ENCODE measurements around the gene CDH23. TPM values are rescaled to one million over a fixed set of nuclear protein-coding genes. Genes with fewer than 3 reads are reported as not detected.
A peak's percentile ranks its signal among the peaks of the same experiment; 100 is the strongest.

The CDH23 gene
- total RNA-seq, 1 experiment from 2014 or later = 0.02 TPM

DNA sequence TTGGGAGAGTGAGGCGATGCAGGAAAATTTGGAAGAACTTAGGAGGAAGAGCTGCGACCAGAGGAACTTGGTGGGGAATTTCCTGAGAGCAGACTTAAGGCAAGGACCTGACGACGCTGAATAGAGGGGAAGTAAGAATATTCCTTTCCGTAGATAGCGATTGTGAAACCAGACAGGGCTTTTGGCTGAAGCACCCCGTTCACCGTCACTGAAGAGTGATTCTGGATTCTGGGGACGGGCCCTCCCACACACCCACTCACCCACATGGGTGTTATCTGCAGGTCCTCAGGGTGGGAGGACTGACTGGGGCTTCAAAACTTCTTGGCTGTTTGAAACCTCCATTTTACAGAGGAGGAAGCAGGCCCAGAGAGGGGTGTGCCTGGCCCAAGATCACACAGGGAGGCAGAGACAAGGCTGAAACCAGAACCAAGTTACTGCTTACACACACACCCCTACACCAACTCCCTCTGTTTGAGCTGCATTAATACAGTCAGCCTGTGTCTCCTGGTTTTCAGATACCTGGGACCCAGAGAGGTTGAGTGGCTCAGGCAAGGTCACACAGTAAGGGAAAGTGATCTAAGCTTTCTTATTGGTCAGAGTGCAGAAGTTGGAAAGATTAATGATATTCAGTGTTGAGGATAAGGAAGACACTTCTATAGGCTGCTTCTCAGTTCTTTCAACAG, 37.2 kb upstream of the CDH23 start:
- H3K27me3 Mint-ChIP-seq (ENCODE audit: insufficient read depth, unreplicated experiment) = no peaks in the 10 kb centered on the region
- POLR2A ChIA-PET = interaction anchor here (0.8 to 2.9 kb wide), 3 partner anchors 10 to 40 kb away, joined by 3 to 17 read pairs (median 3); no protein-coding TSS in a partner anchor
- intact Hi-C loops (cut with micrococcal nuclease) = no loop called here
- H3K36me3 Mint-ChIP-seq (ENCODE audit: insufficient read depth, unreplicated experiment) = no peaks in the 10 kb centered on the region
- CTCF ChIA-PET = interaction anchor here (1.2 to 1.7 kb wide), 2 partner anchors 25 to 31 kb away, joined by 3 to 4 read pairs; no protein-coding TSS in a partner anchor
- no peaks in the 10 kb centered on the region for H3K9me3 Mint-ChIP-seq (ENCODE audit: unreplicated experiment)
- no peak for DNase-seq (ENCODE audit: unreplicated experiment)
- H3K27ac Mint-ChIP-seq (ENCODE audit: low read depth, unreplicated experiment) = no peak overlapping the region
- no TSS peak for BruUV-seq (replicated peaks)
- TF ChIP-seq, protein P1, sequence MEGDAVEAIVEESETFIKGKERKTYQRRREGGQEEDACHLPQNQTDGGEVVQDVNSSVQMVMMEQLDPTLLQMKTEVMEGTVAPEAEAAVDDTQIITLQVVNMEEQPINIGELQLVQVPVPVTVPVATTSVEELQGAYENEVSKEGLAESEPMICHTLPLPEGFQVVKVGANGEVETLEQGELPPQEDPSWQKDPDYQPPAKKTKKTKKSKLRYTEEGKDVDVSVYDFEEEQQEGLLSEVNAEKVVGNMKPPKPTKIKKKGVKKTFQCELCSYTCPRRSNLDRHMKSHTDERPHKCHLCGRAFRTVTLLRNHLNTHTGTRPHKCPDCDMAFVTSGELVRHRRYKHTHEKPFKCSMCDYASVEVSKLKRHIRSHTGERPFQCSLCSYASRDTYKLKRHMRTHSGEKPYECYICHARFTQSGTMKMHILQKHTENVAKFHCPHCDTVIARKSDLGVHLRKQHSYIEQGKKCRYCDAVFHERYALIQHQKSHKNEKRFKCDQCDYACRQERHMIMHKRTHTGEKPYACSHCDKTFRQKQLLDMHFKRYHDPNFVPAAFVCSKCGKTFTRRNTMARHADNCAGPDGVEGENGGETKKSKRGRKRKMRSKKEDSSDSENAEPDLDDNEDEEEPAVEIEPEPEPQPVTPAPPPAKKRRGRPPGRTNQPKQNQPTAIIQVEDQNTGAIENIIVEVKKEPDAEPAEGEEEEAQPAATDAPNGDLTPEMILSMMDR (IDR thresholded peaks at IDR 0.05; ENCODE audit: unreplicated experiment) = no peak
- peaks cover 10% of the 10 kb centered on the region for H3K4me1 Mint-ChIP-seq (ENCODE audit: insufficient read depth, unreplicated experiment)
- no peak overlapping the region for H3K4me3 Mint-ChIP-seq (ENCODE audit: unreplicated experiment)

DNA sequence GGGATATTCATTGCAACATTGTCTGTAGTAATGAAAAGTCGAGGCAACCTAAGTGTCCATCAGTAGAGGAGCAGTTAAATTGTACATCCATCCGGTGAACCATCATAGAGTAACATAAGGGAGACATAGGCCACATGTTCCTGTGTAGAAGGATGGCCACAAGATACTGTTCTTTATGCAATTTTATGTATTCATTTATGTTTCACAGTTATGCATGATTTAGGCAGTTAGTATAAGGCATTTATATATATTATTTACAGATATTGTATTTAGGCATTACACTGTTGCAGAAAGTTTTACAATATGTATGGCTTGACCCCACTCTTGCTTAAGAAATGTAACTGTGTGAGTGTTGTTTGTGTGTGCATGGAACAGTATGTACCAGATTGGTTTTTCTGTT, 36.0 kb upstream of the CDH23 start:
- Mint-ChIP-seq H3K27me3 (ENCODE audit: insufficient read depth, unreplicated experiment) (no peaks in the 10 kb centered on the region), H3K36me3 (ENCODE audit: insufficient read depth, unreplicated experiment) (peaks cover 8% of the 10 kb centered on the region), H3K4me1 (ENCODE audit: insufficient read depth, unreplicated experiment) (peaks cover 16% of the 10 kb centered on the region), H3K4me3 (ENCODE audit: unreplicated experiment) (no peak overlapping the region), H3K27ac (ENCODE audit: low read depth, unreplicated experiment) (no peak overlapping the region), H3K9me3 (ENCODE audit: unreplicated experiment) (no peaks in the 10 kb centered on the region)
- CTCF ChIA-PET = no interaction called here
- TF ChIP-seq, protein P1 (IDR thresholded peaks at IDR 0.05; ENCODE audit: unreplicated experiment) = no peak
- intact Hi-C loops (cut with micrococcal nuclease) = no loop called here
- DNase-seq (ENCODE audit: unreplicated experiment) = no peak
- no TSS peak for BruUV-seq (replicated peaks)
- POLR2A ChIA-PET = interaction anchor here (0.8 to 2.9 kb wide), 5 partner anchors 9 to 41 kb away, joined by 3 to 17 read pairs (median 3); no protein-coding TSS in a partner anchor

DNA sequence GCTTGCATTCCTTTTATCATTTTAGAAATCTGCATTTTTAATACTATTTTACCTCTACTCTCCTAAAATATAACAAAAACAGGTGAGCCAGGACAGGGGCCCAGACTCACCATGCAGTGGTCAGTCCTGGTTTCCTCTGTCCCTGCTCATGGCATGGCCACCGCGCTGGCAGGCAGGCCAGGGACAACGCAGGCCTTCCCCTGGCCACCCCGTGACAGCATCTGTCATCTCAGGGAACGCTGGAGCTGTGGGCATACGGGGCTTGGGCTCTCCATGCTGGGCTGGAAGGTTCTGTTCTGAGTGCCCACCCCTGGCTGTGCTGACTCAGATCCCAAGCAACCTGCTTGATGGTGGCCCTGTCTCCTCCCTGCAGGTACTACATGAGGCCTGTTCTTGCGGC, 35.1 kb upstream of the CDH23 start:
- no peak for DNase-seq (ENCODE audit: unreplicated experiment)
- H3K27ac Mint-ChIP-seq (ENCODE audit: low read depth, unreplicated experiment) = no peak overlapping the region
- intact Hi-C loops (cut with micrococcal nuclease) = no loop called here
- BruUV-seq (replicated peaks) = no TSS peak
- POLR2A ChIA-PET = interaction anchor here (0.8 to 1.0 kb wide), 2 partner anchors 10 to 15 kb away, joined by 3 to 5 read pairs; no protein-coding TSS in a partner anchor
- no peaks in the 10 kb centered on the region for H3K27me3 Mint-ChIP-seq (ENCODE audit: insufficient read depth, unreplicated experiment)
- no peaks in the 10 kb centered on the region for H3K9me3 Mint-ChIP-seq (ENCODE audit: unreplicated experiment)
- TF ChIP-seq, protein P1 (IDR thresholded peaks at IDR 0.05; ENCODE audit: unreplicated experiment) = no peak
- H3K36me3 Mint-ChIP-seq (ENCODE audit: insufficient read depth, unreplicated experiment) = peaks cover 8% of the 10 kb centered on the region
- CTCF ChIA-PET = interaction anchor here (0.6 to 0.7 kb wide), 2 partner anchors 12 to 42 kb away, joined by 3 to 4 read pairs; no protein-coding TSS in a partner anchor
- peaks cover 16% of the 10 kb centered on the region for H3K4me1 Mint-ChIP-seq (ENCODE audit: insufficient read depth, unreplicated experiment)
- H3K4me3 Mint-ChIP-seq (ENCODE audit: unreplicated experiment) = no peak overlapping the region

DNA sequence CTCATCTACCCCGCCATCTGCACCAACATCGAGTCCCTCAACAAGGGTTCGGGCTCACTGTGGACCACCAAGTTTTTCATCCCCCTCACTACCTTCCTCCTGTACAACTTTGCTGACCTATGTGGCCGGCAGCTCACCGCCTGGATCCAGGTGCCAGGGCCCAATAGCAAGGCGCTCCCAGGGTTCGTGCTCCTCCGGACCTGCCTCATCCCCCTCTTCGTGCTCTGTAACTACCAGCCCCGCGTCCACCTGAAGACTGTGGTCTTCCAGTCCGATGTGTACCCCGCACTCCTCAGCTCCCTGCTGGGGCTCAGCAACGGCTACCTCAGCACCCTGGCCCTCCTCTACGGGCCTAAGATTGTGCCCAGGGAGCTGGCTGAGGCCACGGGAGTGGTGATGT, 34.6 kb upstream of the CDH23 start:
- CTCF ChIA-PET = interaction anchor here (0.6 to 0.7 kb wide), 3 partner anchors 42 to 1367 kb away, joined by 3 to 4 read pairs (median 3); no protein-coding TSS in a partner anchor
- DNase-seq (ENCODE audit: unreplicated experiment) = no peak
- Mint-ChIP-seq H3K27me3 (ENCODE audit: insufficient read depth, unreplicated experiment) (no peaks in the 10 kb centered on the region), H3K4me1 (ENCODE audit: insufficient read depth, unreplicated experiment) (peaks cover 21% of the 10 kb centered on the region), H3K36me3 (ENCODE audit: insufficient read depth, unreplicated experiment) (peaks cover 8% of the 10 kb centered on the region), H3K27ac (ENCODE audit: low read depth, unreplicated experiment) (peak overlapping the region; percentile 40), H3K4me3 (ENCODE audit: unreplicated experiment) (no peak overlapping the region), H3K9me3 (ENCODE audit: unreplicated experiment) (no peaks in the 10 kb centered on the region)
- no TSS peak for BruUV-seq (replicated peaks)
- TF ChIP-seq, protein P1 (IDR thresholded peaks at IDR 0.05; ENCODE audit: unreplicated experiment) = no peak
- intact Hi-C loops (cut with micrococcal nuclease) = no loop called here
- POLR2A ChIA-PET = no interaction called here
